ENCODE results near the gene CTNND2.
"Not testable (repeated sequence)": the region's sequence is repeated elsewhere in the genome, so short reads cannot be mapped to it uniquely, and the experiment has no call there.

The CTNND2 gene

DNA sequence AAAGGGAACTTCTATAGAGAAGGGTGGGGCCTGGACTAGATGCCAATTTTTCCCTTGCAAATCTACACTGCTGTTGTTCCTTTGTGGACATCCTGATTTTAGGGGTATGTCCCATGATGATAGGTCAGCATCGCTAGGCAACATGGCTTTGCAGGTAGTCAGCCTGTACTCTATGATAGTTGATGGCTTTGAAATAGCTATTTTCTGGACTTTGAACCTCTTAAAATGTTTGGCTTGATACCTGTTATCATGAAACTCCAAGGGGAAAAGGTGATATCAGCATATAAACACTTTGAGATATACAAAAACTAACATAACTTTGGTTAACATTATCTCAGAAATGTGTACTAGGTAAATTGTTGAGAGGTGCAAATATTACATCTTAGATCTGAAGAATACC is 533.2 kb downstream of the CTNND2 start:
- no peak for DNase-seq

DNA sequence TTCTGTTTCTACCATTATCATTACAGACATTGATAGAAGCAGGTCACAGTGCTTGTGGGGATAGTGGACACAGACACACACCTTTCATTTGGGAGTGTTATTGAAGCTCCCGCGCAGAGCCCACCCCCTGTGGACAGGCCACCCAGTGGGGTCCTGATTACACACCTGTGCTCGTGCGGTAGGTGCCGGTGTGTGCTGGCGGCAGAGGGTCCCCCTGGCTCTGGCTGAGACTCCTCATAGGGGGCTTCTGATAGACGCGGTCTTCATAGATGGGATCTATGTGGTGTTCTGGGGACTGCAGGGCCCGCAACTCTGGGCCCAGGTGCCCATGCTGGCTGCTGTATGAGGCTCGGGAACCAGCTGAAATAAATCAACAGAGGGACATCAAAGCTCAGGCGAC is 539.7 kb downstream of the CTNND2 start:
- DNase-seq, result no peak

DNA sequence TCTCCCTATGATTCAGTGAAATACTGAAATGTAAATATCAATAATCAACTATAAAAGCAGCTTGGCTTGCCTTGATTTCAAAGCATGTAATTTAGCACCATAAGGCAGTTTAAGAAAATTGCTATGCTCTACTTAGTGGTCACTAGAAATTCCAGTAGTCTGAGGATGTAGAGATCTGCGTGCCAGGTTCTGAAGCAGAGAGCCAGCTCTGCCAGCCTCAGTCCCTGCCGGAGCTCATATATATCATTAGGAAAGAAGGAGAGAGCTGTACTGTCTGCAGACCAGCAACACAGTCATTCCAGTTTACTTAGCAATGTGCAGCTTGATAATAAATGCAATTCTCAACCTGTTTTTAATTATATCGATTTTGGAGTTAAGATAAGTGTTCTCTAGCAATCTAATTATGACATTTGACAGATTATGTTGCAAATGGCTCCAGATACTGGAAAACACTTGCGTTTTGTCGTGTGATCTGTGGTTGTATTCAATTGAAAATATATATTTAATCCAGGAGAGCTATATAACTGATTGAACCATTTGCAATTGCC is 540.5 kb downstream of the CTNND2 start:
- no peak for DNase-seq

- no peak for DNase-seq
Observed at GRCh38 chr5:11361768-11362167, 542.5 kb downstream of the CTNND2 start.

DNA sequence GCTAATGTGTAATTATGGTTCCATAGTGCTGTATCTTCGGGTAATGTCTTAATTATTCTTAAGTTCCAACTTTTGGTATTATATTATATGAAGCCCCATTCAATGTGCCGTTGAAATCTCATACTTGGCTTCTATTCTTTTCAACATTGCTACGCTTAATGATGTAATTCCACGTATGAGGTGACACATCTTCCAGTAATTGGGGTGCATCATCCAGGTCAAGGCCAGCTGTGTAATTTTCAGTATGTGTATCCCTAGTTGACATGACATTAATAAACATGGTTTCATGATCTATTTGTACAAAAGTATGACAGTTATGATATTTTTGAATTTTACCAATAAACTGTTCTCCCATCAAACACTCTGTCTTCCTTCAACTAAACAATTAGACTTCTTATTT is 546.3 kb downstream of the CTNND2 start:
- no peak for DNase-seq

DNA sequence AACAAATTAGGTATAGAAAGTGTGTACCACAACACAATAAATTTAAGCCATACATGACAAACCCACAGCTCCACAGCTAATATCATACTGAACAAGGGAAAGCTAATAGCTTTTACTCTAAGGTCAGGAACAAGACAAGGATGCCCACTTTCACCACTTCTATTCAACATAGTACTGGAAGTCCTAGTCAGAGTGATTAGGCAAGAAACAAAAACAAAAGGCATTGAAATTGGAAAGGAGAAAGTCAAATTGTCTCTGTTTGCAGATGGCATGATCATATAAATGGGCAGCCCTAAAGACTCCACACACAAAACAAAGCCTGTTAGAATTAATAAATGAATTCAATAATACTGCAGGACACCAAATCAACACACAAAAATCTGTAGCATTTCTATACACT is 548.8 kb downstream of the CTNND2 start:
- DNase-seq, result no peak

DNA sequence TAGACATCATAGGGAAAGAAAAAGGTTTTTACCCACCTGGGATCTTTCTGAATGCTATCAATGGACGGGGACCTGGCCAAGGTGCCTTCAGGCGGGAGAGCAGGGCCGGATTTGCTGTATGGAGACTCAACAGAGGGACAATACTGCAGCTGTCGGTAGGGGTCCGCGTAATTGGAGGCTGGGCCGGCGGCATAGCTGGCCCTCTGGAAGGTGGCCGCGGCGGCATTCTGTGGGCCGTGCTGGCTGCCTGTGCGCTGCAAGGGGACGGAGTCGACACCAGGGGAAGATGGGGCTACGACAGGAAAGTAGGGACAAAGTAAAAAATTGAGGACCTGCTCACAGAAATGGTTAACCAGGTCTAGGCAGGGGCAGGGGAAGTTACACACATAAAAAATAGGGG is 557.9 kb downstream of the CTNND2 start:
- DNase-seq, result no peak

DNA sequence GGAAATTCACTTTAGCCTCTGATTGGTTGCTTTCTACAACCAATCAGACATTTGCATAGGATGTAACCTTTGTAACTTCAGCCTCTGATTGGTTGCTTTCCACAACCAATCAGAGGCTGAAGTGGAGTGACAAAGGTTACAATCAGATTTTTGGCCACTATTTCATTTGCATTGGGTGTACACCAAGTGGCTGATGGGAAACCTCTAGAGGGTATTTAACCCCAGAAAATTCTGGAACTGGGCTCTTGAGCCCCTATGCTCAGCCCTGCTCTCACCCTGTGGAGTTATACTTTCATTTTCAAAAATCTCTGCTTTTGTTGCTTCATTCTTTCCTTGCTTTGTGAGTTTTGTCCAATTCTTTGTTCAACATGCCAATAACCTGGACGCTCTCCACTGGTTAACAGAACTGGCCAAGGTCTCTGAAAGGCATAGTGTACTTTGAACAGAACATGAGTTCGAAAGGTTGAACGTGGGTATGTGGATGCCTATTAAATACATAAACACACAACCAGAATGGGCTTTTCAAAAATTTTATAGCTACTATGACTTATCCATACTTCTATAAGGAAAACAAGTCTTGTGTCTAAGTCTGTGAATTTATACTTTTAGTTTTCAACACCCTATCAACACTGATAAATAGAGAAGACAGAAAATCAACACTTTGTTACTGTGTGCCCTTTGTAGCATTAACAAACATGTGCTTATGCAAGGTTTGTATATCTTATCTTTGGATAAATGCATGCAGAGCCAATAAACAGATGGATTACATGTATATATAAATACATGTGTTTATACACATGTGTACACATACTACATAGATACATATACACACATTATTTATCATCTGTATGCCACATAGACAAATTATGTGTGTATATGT is 568.1 kb downstream of the CTNND2 start:
- no peak for DNase-seq

GRCh38 chr5:11334404-11334803 is 569.8 kb downstream of the CTNND2 start:
- no peak for DNase-seq

GRCh38 chr5:11329679-11330078 is 574.6 kb downstream of the CTNND2 start:
- DNase-seq, result no peak

DNA sequence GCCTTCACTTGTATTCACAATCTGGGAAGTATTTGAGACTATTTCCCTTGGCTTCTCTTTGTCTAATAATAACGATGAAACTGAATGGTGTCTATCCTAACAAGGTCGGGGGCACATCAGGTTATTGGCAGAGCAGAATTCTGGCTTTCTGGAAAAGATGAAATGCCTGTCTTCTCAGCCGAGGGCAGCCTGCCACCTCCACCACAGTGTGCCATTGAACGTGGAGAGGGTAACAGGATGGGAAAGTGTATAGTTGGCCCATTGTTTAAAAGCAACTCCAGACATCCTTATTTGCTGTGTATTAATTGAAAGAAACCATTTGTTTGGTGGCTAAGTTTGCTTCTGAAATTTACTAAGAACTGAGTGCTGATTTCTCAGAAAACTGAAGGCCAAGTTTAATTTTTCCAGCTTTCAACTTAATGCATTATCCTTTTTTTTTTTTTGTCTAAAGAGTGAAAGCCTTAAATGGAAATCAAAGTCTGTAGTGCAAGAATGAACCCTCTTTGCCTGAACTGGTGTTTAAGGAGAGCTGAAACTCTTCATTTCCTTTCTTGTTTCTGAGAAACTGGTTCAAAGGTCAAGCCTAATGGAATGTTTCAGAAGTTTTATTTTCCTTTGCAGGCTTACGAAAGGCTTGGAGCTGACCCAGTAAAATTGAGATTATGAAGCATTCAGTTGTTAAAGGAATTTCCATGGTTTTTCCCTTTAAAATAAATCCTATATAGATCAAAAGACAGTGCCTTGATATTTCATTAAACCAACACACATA is 579.5 kb downstream of the CTNND2 start:
- no peak for DNase-seq

- no peak for DNase-seq
Observed at GRCh38 chr5:11323761-11324160, 580.5 kb downstream of the CTNND2 start.

- no peak for DNase-seq
Observed at GRCh38 chr5:11322133-11322532, 582.1 kb downstream of the CTNND2 start.

- no peak for DNase-seq
Observed at GRCh38 chr5:11319836-11320580, 584.2 kb downstream of the CTNND2 start.

DNA sequence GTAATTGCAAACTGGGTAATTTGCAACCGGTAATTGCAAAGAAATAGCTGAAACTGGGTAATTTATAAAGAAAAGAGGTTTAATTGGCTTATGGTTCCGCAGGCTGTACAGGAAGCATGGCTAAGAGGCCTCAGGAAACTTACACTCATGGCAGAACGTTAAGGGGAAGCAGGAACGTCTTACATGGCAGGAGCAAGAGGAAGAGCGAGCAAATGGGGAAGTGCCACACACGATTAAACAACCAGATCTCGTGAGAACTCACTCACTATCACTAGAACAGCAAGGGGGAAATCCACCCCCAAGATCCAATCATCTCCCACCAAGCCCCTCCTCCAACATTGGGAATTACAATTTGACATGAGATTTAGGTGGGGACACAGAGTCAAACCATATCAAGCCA is 590.6 kb downstream of the CTNND2 start:
- not testable (repeated sequence) for DNase-seq

- no peak for DNase-seq
Observed at GRCh38 chr5:11311731-11312130, 592.5 kb downstream of the CTNND2 start.

GRCh38 chr5:11311272-11311671 is 593.0 kb downstream of the CTNND2 start:
- DNase-seq, result no peak

DNA sequence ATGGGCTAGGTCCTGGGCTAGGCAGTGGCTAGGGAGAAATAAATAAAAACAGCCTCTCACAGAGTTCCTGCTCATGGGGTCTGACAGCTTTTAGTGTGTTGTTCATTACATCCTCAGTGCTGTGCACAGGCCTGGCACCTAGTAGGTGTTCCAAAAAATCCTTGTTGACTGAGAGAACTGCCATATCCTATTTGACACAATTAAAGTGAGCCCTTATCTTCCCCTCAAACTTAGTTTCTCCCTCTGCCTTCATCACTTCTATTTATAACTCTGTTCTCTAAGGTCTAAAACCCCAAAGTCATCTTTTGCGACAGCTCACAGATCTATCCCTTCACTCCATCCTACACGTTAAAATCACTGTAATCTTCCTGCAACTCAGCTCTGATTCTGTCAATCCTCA is 594.1 kb downstream of the CTNND2 start:
- DNase-seq, result no peak

GRCh38 chr5:11306365-11306764 is 597.9 kb downstream of the CTNND2 start:
- DNase-seq, result no peak

DNA sequence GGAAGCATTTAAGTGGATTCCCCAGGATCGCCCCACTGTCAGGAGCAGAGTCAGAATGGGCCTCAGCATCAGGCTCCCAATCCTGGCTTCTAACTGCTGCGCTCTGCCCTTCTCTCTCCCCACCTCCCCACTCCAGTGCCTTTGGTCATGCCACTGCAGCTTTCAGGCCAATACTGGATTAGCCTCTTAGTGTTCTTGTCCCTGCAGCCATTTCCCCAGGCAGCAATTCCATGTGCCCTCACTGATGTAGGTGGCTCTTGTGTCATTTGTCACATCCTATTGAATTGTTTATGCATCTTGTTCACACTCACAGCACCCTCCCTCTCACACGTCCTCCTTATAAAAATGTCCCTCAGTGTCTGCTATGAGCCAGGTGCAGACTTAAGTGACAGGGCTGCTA is 599.0 kb downstream of the CTNND2 start:
- DNase-seq, result no peak

DNA sequence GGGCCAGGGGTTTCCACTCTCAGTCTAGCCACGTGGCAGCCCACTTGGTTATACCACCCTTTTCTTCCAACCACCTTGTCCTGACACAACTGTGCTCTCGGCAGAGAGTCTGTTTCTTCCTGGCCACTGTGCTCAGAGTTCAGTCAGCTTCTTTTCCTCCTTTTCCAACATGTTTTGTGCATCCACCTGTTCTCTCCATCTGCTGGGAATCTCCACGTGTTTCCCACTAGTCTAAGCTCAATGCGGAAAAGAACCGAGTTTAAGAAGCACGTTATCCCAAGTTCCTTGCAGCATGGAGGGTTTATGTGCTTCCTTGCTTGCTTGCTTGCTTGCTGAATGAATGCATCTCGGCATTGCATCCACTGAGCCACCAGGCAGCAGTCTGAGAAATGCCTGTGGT is 599.6 kb downstream of the CTNND2 start:
- DNase-seq, result no peak

- DNase-seq, result no peak
Observed at GRCh38 chr5:11302663-11303062, 601.6 kb downstream of the CTNND2 start.

GRCh38 chr5:11301171-11301570 is 603.1 kb downstream of the CTNND2 start:
- no peak for DNase-seq

Data from stimulated activated CD4-positive, alpha-beta T cell treated with anti-CD3 and anti-CD28 coated beads, Interleukin-4, amount 100 ng/mL, for 1 hour (primary cell).